Measurements from ENCODE around the gene RNF7. TPM values are rescaled to one million over a fixed set of nuclear protein-coding genes. Genes with fewer than 3 reads are reported as not detected.

RNF7 gene
- 116 to 148 TPM (median 136 TPM) in 5 replicates for total RNA-seq (2022; extraction: Qiagen RNA extraction)

GRCh38 chr3:141738022-141738890 is at the start of gene RNF7:
TSS of gene RNF7 (plus strand) at chr3:141738298. CDS start at chr3:141738342, 44 bp downstream.

GRCh38 chr3:141763088-141763750 is 25.1 kb downstream of the RNF7 start, which contains the start of gene GRK7:
TSS of gene GRK7 (plus strand) at chr3:141763408. CDS start at chr3:141778285, 14,877 bp downstream.

Other genes starting within 250 kb of the RNF7 start
- gene GRK7, start 25.1 kb downstream of the RNF7 start, total RNA-seq (2022; extraction: Qiagen RNA extraction) = 0.03 TPM in 1 of 5 replicates, not detected in the others
- gene ATP1B3, start 138.3 kb downstream of the RNF7 start, total RNA-seq (2022; extraction: Qiagen RNA extraction) = 180 to 207 TPM (median 202 TPM) in 5 replicates

Data from A549 treated with Hydrocortisone at 1 μM for 4 hours (cell line).